ENCODE data around the gene PMEPA1.

DNA sequence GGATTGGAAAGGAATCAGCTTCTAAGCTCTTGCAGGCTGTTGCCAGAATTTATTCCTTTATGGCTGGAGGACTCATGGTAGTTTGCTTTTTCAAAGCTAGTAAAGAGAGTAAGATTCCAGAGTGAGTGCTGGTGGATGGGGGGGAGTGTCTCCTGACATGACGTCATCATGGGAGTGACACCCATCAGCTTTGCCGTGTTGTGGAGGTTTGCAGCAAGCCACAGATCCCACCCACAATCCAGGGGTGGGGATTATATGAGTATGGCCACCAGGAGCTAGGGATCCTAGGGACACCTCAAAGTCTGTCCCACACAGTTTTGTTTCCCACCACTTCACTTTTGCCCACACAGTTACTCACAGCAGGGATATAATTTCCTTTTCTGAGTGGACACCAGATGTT lies 28.7 kb upstream of the PMEPA1 start:
- TF ChIP-seq CTCF (conservative IDR thresholded peaks at IDR 0.05; ENCODE audit: low read length) (no peak), EZH2phosphoT487 (IDR thresholded peaks at IDR 0.05; ENCODE audit: borderline replicate concordance, low read depth, low read length) (no peak)

Data from OCI-LY7 (cell line).